Activated CD8-positive, alpha-beta memory T cell treated with anti-CD3 and anti-CD28 coated beads, Interleukin-2, amount 10 ng/mL, durations not matched to agents 7 days and 5 days (primary cell): Measurements from ENCODE around the gene HINT3. TPM values are rescaled to one million over a fixed set of nuclear protein-coding genes. Genes with fewer than 3 reads are reported as not detected.
A peak's percentile ranks its signal among the peaks of the same experiment; 100 is the strongest.
"Not testable (repeated sequence)": the region's sequence is repeated elsewhere in the genome, so short reads cannot be mapped to it uniquely, and the experiment has no call there.

Source experiments
- ATAC-seq: fragments of 150-1000 bp; cut with Tn5 transposase; one replicate; pipeline ENCODE4 v1.10.0; 2021; ENCODE audit warnings: moderate library complexity
- CTCF ChIA-PET: fragments of 350-600 bp; sonication (Branson Sonifier 250); formaldehyde crosslinking; loops from one replicate; lab custom pipeline; 2021; ENCODE audit warnings: antibody characterized with exemption; lab: Charles Lee
- DNase-seq: peaks from one replicate; pipeline ENCODE4 v3.0.0-alpha.2; 2020
- H3K27ac Mint-ChIP-seq: one replicate; pipeline ENCODE4 v1.8.0; 2021; ENCODE audit warnings: mild to moderate bottlenecking, mixed read lengths
- H3K27me3 Mint-ChIP-seq: one replicate; pipeline ENCODE4 v1.8.0; 2021; ENCODE audit warnings: mixed read lengths
- H3K36me3 Mint-ChIP-seq: one replicate; pipeline ENCODE4 v1.8.0; 2021; ENCODE audit warnings: mild to moderate bottlenecking, mixed read lengths
- H3K4me1 Mint-ChIP-seq: one replicate; pipeline ENCODE4 v1.8.0; 2021; ENCODE audit warnings: mixed read lengths
- H3K4me3 Mint-ChIP-seq: one replicate; pipeline ENCODE4 v1.8.0; 2021; ENCODE audit warnings: mild to moderate bottlenecking, moderate library complexity, mixed read lengths
- H3K9me3 Mint-ChIP-seq: one replicate; pipeline ENCODE4 v1.8.0; 2022; ENCODE audit warnings: low read depth, mixed read lengths
- total RNA-seq, 2 experiments: library from RNA; stranded (reverse); gene quantifications; one replicate each; pipeline ENCODE4 v1.2.3, GENCODE V29; 2021

The HINT3 gene
- 1 to 10 TPM; 8.7 to 9.3 TPM for total RNA-seq

- Mint-ChIP-seq H3K4me1 (peaks cover 10% of the 10 kb centered on the region), H3K4me3 (no peak within 1 kb of the TSS), H3K27me3 (peaks cover 6% of the 10 kb centered on the region), H3K9me3 (no peaks in the 10 kb centered on the region), H3K36me3 (no peaks in the 10 kb centered on the region), H3K27ac (peak within 1 kb of the TSS; percentile 76)
- peak; percentile 93 for ATAC-seq
- DNase-seq: peak; percentile 98
- CTCF ChIA-PET: interaction anchor here (0.6 to 5.6 kb wide), 60 partner anchors 8 to 208 kb away, joined by 3 to 135 read pairs (median 5); partner anchors contain the start of genes NCOA7 and TRMT11
Measured at GRCh38 chr6:125956506-125957390, at the start of gene HINT3. HINT3 (plus strand) TSS chr6:125956770; CDS start chr6:125956978, 208 bp downstream.

DNA sequence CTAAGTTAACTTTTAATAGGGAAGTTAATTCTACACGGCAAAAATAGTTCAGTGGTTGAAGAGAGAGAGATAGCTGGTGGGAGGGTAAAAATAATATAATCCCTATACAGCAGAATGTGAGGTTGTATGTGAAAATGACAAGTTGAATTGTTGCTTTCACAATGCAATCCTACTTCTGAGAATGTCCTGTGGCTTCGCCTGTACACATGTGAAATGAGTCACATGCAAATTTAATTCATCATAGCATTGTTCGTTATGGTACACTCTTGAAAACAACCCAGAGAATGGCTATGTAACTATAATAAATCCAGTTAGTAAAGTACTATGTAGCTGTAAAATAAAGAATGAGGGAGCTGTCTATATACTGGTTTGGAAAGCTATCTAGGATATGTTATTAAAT, 46.0 kb upstream of the HINT3 start:
- no peaks in the 10 kb centered on the region for H3K27me3 Mint-ChIP-seq
- peak overlapping the region; percentile 37 for H3K27ac Mint-ChIP-seq
- ATAC-seq: peak; percentile 91
- peaks cover 31% of the 10 kb centered on the region for H3K4me1 Mint-ChIP-seq
- no peak overlapping the region for H3K4me3 Mint-ChIP-seq
- CTCF ChIA-PET: interaction anchor here (1.1 to 1.4 kb wide), 5 partner anchors 8 to 46 kb away, joined by 3 to 5 read pairs (median 3); partner anchors contain the start of gene HINT3
- no peak for DNase-seq
- peaks cover 25% of the 10 kb centered on the region for H3K36me3 Mint-ChIP-seq
- H3K9me3 Mint-ChIP-seq: no peaks in the 10 kb centered on the region

- not testable (repeated sequence) for ATAC-seq, H3K9me3 Mint-ChIP-seq, DNase-seq, H3K27me3 Mint-ChIP-seq, H3K4me3 Mint-ChIP-seq, H3K27ac Mint-ChIP-seq
- CTCF ChIA-PET: interaction anchor here (1.1 to 1.4 kb wide), 3 partner anchors 8 to 41 kb away, joined by 3 to 4 read pairs (median 3); no protein-coding TSS in a partner anchor
- H3K36me3 Mint-ChIP-seq: peaks cover 27% of the 10 kb centered on the region
- peaks cover 27% of the 10 kb centered on the region for H3K4me1 Mint-ChIP-seq
Measured at GRCh38 chr6:125911051-125911451, 45.5 kb upstream of the HINT3 start.

GRCh38 chr6:125912430-125912829, 44.1 kb upstream of the HINT3 start:
- H3K27ac Mint-ChIP-seq, ATAC-seq, CTCF ChIA-PET, DNase-seq, H3K27me3 Mint-ChIP-seq, H3K9me3 Mint-ChIP-seq, H3K4me3 Mint-ChIP-seq: not testable (repeated sequence)
- Mint-ChIP-seq H3K36me3 (peaks cover 36% of the 10 kb centered on the region), H3K4me1 (peaks cover 21% of the 10 kb centered on the region)

DNA sequence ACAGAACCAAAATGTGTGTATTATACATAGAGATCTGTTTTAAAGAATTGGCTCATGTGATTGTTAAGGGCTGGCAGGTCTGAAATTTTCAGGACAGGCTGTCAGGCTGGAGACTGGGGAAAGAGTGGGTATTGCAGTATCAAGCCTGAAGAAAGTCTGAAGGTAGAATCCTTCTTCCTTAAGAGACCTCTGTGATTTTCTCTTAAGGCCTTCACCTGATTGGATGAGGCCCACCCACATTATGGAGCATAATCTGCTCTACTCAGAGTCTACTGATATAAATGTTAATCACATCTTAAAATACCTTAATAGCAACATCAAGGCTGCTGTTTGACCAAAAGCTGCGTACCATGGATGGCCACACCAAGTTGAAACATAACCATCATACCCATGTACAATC, 43.4 kb upstream of the HINT3 start:
- peaks cover 41% of the 10 kb centered on the region for H3K36me3 Mint-ChIP-seq
- H3K9me3 Mint-ChIP-seq: no peaks in the 10 kb centered on the region
- no peaks in the 10 kb centered on the region for H3K27me3 Mint-ChIP-seq
- no peak overlapping the region for H3K27ac Mint-ChIP-seq
- CTCF ChIA-PET: interaction anchor here (1.6 kb wide), 1 partner anchor 43 kb away, joined by 6 read pairs; the partner anchor contains the start of gene HINT3
- DNase-seq: no peak
- ATAC-seq: no peak
- H3K4me1 Mint-ChIP-seq: peaks cover 23% of the 10 kb centered on the region
- H3K4me3 Mint-ChIP-seq: no peak overlapping the region

- DNase-seq: no peak
- Mint-ChIP-seq H3K27ac (no peak overlapping the region), H3K36me3 (peaks cover 45% of the 10 kb centered on the region), H3K4me3 (no peak overlapping the region), H3K4me1 (peaks cover 27% of the 10 kb centered on the region), H3K9me3 (no peaks in the 10 kb centered on the region), H3K27me3 (no peaks in the 10 kb centered on the region)
- ATAC-seq: no peak
- CTCF ChIA-PET: interaction anchor here (1.6 to 6.8 kb wide), 2 partner anchors 8 to 42 kb away, joined by 6 to 39 read pairs; partner anchors contain the start of gene HINT3
Measured at GRCh38 chr6:125913864-125914351, 42.7 kb upstream of the HINT3 start.

DNA sequence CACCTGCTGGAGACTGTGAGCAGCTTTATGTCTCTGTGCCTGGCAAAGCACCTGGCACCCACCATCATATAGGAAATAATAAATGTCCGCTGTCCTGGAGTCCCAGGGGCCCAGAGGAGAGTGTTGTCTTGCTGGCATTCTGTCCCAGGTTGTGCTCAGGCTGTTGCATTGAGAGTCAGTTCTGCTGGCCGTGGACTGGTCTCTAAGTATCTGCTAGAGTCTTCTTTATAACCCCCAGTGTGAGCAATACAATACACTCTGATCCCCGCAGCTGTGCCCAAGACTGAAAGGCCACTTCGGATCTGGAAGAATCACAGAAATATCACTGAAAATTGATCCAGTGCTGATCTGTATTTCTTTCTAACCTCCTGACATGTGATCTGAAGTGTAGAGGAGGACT, 38.3 kb upstream of the HINT3 start:
- peaks cover 59% of the 10 kb centered on the region for H3K36me3 Mint-ChIP-seq
- no peak for ATAC-seq
- H3K27me3 Mint-ChIP-seq: no peaks in the 10 kb centered on the region
- H3K4me1 Mint-ChIP-seq: peaks cover 37% of the 10 kb centered on the region
- peak overlapping the region; percentile 91 for H3K27ac Mint-ChIP-seq
- H3K4me3 Mint-ChIP-seq: no peak overlapping the region
- CTCF ChIA-PET: interaction anchor here (1.4 to 6.8 kb wide), 6 partner anchors 8 to 128 kb away, joined by 4 to 39 read pairs (median 12); partner anchors contain the start of genes HINT3 and NCOA7
- no peak for DNase-seq
- no peaks in the 10 kb centered on the region for H3K9me3 Mint-ChIP-seq

GRCh38 chr6:125918681-125919566, 37.6 kb upstream of the HINT3 start:
- DNase-seq: peak; percentile 73
- H3K9me3 Mint-ChIP-seq: no peaks in the 10 kb centered on the region
- H3K27me3 Mint-ChIP-seq: no peaks in the 10 kb centered on the region
- H3K27ac Mint-ChIP-seq: peak overlapping the region; percentile 91
- H3K4me3 Mint-ChIP-seq: peak overlapping the region; percentile 85
- H3K36me3 Mint-ChIP-seq: peaks cover 64% of the 10 kb centered on the region
- H3K4me1 Mint-ChIP-seq: peaks cover 44% of the 10 kb centered on the region
- peak; percentile 94 for ATAC-seq
- CTCF ChIA-PET: interaction anchor here (0.7 to 6.8 kb wide), 8 partner anchors 8 to 128 kb away, joined by 3 to 39 read pairs (median 6); partner anchors contain the start of genes HINT3 and NCOA7

- ATAC-seq (no peak), DNase-seq (no peak)
- H3K27ac Mint-ChIP-seq: peak overlapping the region; percentile 91
- no peaks in the 10 kb centered on the region for H3K27me3 Mint-ChIP-seq
- H3K4me3 Mint-ChIP-seq: peak overlapping the region; percentile 85
- CTCF ChIA-PET: interaction anchor here (0.7 to 6.8 kb wide), 7 partner anchors 9 to 129 kb away, joined by 3 to 39 read pairs (median 9); partner anchors contain the start of genes HINT3 and NCOA7
- peaks cover 50% of the 10 kb centered on the region for H3K4me1 Mint-ChIP-seq
- H3K9me3 Mint-ChIP-seq: no peaks in the 10 kb centered on the region
- peaks cover 70% of the 10 kb centered on the region for H3K36me3 Mint-ChIP-seq
Measured at GRCh38 chr6:125919618-125920017, 37.0 kb upstream of the HINT3 start.

DNA sequence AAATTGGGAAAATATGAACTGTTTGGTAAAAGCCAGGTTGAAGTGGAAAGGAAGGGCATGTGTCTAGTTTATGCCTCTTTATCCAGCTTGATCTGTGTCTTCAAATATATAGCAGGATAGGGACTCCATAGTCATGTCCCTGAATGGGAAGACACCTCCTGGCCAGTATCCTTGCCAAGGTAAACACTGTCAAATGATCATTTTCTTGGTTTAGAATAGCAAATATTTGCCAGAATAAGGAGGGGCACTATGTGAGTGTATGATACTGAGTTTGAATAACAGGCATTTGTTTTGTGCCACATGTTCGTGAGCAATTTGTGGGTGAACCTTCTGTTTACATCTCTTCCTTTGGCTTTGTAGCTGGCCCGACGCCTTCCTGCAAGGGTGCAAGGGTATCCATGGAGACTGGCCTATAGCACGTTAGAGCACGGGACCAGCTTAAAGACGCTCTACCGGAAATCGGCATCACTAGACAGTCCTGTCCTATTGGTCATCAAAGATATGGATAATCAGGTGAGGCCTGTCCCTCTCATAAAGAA, 34.2 kb upstream of the HINT3 start:
- H3K36me3 Mint-ChIP-seq: peaks cover 65% of the 10 kb centered on the region
- ATAC-seq (no peak), DNase-seq (no peak)
- no peak overlapping the region for H3K4me3 Mint-ChIP-seq
- CTCF ChIA-PET: interaction anchor here (0.9 to 1.1 kb wide), 2 partner anchors 14 to 34 kb away, joined by 3 to 5 read pairs; partner anchors contain the start of gene HINT3
- no peak overlapping the region for H3K27ac Mint-ChIP-seq
- no peaks in the 10 kb centered on the region for H3K9me3 Mint-ChIP-seq
- peaks cover 64% of the 10 kb centered on the region for H3K4me1 Mint-ChIP-seq
- H3K27me3 Mint-ChIP-seq: no peaks in the 10 kb centered on the region

DNA sequence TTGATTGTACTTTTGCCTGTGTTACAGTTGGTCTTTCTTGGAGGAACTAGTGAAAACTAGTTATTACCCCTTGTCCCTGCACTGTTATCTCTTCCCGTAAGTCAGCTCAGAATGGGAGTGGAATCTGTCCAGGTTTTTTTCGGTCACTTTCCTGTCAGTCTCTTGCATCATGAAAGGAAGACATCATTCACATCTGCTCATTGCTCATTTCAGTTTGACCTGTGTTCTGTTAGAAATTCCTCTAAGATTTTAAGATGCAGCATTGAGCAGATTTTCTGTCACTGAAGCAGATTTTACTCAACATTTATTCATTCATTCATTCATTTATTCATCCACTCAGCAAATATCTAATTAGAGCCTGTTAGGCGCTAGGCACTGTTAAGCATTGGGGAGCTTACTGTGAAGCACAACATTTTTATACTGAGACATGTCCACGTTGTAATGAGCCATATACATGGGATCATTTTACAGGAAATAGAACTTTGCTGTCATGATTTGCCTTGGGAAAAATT, 33.1 kb upstream of the HINT3 start:
- Mint-ChIP-seq H3K36me3 (peaks cover 66% of the 10 kb centered on the region), H3K27ac (peak overlapping the region; percentile 70), H3K4me1 (peaks cover 62% of the 10 kb centered on the region), H3K27me3 (no peaks in the 10 kb centered on the region), H3K4me3 (no peak overlapping the region), H3K9me3 (no peaks in the 10 kb centered on the region)
- CTCF ChIA-PET: interaction anchor here (0.9 to 1.0 kb wide), 2 partner anchors 29 to 33 kb away, joined by 3 to 5 read pairs; partner anchors contain the start of gene HINT3
- DNase-seq (no peak), ATAC-seq (no peak)

DNA sequence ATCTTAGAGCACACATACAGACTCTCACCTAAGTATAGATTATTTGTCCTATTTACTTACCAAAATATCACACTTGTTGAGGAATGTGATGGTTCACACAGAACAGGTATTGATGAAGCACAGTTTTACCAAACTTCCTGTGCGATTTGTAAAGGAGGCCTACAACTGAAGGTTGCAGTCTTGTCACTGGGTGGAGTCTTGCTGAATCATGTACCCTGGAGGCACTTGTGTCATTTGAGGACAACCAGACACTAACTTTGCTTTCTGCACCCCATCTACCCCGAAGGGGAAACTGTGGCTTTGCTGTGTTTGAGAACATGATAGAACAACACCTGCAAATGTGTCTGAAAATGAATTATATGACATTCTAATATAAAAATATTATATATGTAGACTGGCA, 32.4 kb upstream of the HINT3 start:
- H3K36me3 Mint-ChIP-seq: peaks cover 66% of the 10 kb centered on the region
- no peaks in the 10 kb centered on the region for H3K9me3 Mint-ChIP-seq
- peak; percentile 81 for ATAC-seq
- peaks cover 55% of the 10 kb centered on the region for H3K4me1 Mint-ChIP-seq
- DNase-seq: peak; percentile 61
- H3K4me3 Mint-ChIP-seq: no peak overlapping the region
- CTCF ChIA-PET: interaction anchor here (0.7 to 1.2 kb wide), 6 partner anchors 19 to 133 kb away, joined by 3 to 6 read pairs (median 4); partner anchors contain the start of genes HINT3 and NCOA7
- H3K27me3 Mint-ChIP-seq: no peaks in the 10 kb centered on the region
- peak overlapping the region; percentile 70 for H3K27ac Mint-ChIP-seq
